Ovary (tissue), 3 donors: ENCODE results near the gene FAM131A.

Source experiments
- CTCF ChIP-seq, 3 donors: fragments of 450-650 bp in 2 of 3; fragments of 200-600 bp in 1 of 3; IDR thresholded peaks; one replicate each; pipeline versions ENCODE4 v1.5.1 to v1.8.0; 2016 to 2022; ENCODE audit warnings: antibody characterized with exemption in 3 of 3, mild to moderate bottlenecking in 1 of 3
- POLR2A ChIP-seq: fragments of 450-650 bp; IDR thresholded peaks from one replicate; pipeline ENCODE4 v1.6.1; 2017; ENCODE audit warnings: antibody characterized with exemption, mild to moderate bottlenecking, moderate library complexity
- donor health status: DM: no; HTN: no; CAD: no.

- peak in 1 of 3 donors; percentile 32 for TF ChIP-seq CTCF (IDR thresholded peaks at IDR 0.05)
- TF ChIP-seq POLR2A: peak; percentile 97
Observed at GRCh38 chr3:184335661-184336546, 1.5 kb upstream of the FAM131A start.
